ENCODE results near the gene SUSD6. TPM values are rescaled to one million over a fixed set of nuclear protein-coding genes. Genes with fewer than 3 reads are reported as not detected.

SUSD6 gene
- total and polyA plus RNA-seq, 9 of the 15 experiments (the other 6 are each of a cell fraction or from before 2014, with no cell fraction given) = 2.9 to 20.7 (median 5.6) TPM

GRCh38 chr14:69701857-69702256 lies 90.5 kb downstream of the SUSD6 start (continued):
- TF ChIP-seq THAP12 (CRISPR knock-in tag; IDR thresholded peaks at IDR 0.05) (no peak), MIER1 (IDR thresholded peaks at IDR 0.05; ENCODE audit: low read depth) (no peak), EWSR1 (IDR thresholded peaks at IDR 0.05; ENCODE audit: borderline replicate concordance, low read depth, partially characterized antibody) (no peak), ZNF644 (tag; IDR thresholded peaks at IDR 0.05; ENCODE audit: low read depth) (no peak), MITF (IDR thresholded peaks at IDR 0.05) (peak; percentile 54; the same call in 1 of the 2 replicates), ZNF282 (CRISPR knock-in tag; IDR thresholded peaks at IDR 0.05) (no peak), SMARCA4 (IDR thresholded peaks at IDR 0.05) (peak; percentile 81), ZNF449 (CRISPR knock-in tag; IDR thresholded peaks at IDR 0.05) (no peak), CREB3 (tag; conservative IDR thresholded peaks at IDR 0.05; ENCODE audit: low read depth) (peak; percentile 54), ZBTB1 (CRISPR knock-in tag; IDR thresholded peaks at IDR 0.05; ENCODE audit: borderline replicate concordance, low read depth) (no peak), BCOR (IDR thresholded peaks at IDR 0.05) (no peak), HMG20A (CRISPR knock-in tag; conservative IDR thresholded peaks at IDR 0.05) (no peak), NCOR1 (IDR thresholded peaks at IDR 0.05) (peak; percentile 80), ZNF3 (CRISPR knock-in tag; IDR thresholded peaks at IDR 0.05) (no peak), ZFPM2 (CRISPR knock-in tag; IDR thresholded peaks at IDR 0.05) (no peak), CBFA2T2 (conservative IDR thresholded peaks at IDR 0.05) (peak; percentile 86), HDGF (IDR thresholded peaks at IDR 0.05) (no peak), E2F8 (IDR thresholded peaks at IDR 0.05; ENCODE audit: low read depth, partially characterized antibody) (no peak), CREM (IDR thresholded peaks at IDR 0.05; ENCODE audit: low read depth) (peak; percentile 56)
